ENCODE data around the gene NPIPB13. TPM values are rescaled to one million over a fixed set of nuclear protein-coding genes. Genes with fewer than 3 reads are reported as not detected.
"Not testable (repeated sequence)": the region's sequence is repeated elsewhere in the genome, so short reads cannot be mapped to it uniquely, and the experiment has no call there.

The NPIPB13 gene
- total and polyA plus RNA-seq, 2 of the 4 experiments (the other 2 are of a cell fraction), result 0.54 to 4.4 TPM

DNA sequence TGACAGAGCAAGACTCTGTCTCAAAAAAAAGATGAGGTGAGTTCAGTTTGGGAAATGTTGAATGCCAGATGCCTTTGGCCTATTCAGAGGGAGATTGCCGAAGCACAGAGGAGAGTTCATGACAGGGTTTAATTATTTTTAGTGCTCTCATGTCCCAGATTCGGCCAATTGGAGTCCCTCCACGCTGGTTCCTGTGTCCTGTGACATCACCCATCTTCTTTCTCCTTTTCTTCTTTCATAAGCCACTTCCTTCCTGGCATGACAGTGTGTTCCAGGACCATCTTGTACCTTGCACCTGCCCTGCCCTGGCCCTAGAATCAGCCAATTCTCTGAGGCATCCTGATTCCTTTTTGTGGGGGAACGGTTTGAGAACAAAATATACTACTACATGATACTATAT, 36.9 kb downstream of the NPIPB13 start:
- H2BK20ac ChIP-seq (ENCODE audit: low read depth, low read length); dilution Hi-C loops (cut with HindIII; ENCODE audit: low sequenced_read_pairs, unreplicated experiment); H3K4ac ChIP-seq (ENCODE audit: low read depth, low read length); H2AK9ac ChIP-seq (replicated peaks; ENCODE audit: low read depth, low read length, poor library complexity); BruUV-seq (replicated peaks); POLR2A ChIA-PET (ENCODE audit: unreplicated experiment); H2AK5ac ChIP-seq (ENCODE audit: low read depth, low read length); H3K79me1 ChIP-seq (ENCODE audit: low read depth in 1 of 2, low read length in 2 of 2); H3K23ac ChIP-seq (ENCODE audit: low read depth, low read length); ATAC-seq (ENCODE audit: low read depth); H3K27me3 ChIP-seq (ENCODE audit: control insufficient read depth, insufficient read depth, low read length); H3K14ac ChIP-seq (replicated peaks; ENCODE audit: low read depth, low read length); H2AFZ ChIP-seq (replicated peaks; ENCODE audit: low read length, poor library complexity); H3K56ac ChIP-seq (ENCODE audit: extremely low read depth, insufficient read depth, low read length); H2BK5ac ChIP-seq (ENCODE audit: low read depth, low read length, poor library complexity, severe bottlenecking); DNase-seq; H3K4me1 ChIP-seq (ENCODE audit: control insufficient read depth, insufficient read depth, low read length); H4K20me1 ChIP-seq (ENCODE audit: insufficient read depth, low read length); H2BK120ac ChIP-seq (ENCODE audit: low read depth, low read length); intact Hi-C loops (cut with micrococcal nuclease); H3K4me3 ChIP-seq (ENCODE audit: insufficient read depth, low read depth, low read length); in situ Hi-C loops (cut with MboI; ENCODE audit: low sequenced_read_pairs); CTCF ChIA-PET; H3K9ac ChIP-seq (ENCODE audit: low read depth, low read length); H4K8ac ChIP-seq (ENCODE audit: low read depth in 2 of 2, low read length in 2 of 2); H3K9me1 ChIP-seq (ENCODE audit: insufficient read depth, low read length); H4K5ac ChIP-seq (ENCODE audit: low read depth, low read length); H3K18ac ChIP-seq (ENCODE audit: low read depth, low read length); H3K9me3 ChIP-seq (ENCODE audit: control insufficient read depth, insufficient read depth, low read length); H4K91ac ChIP-seq (ENCODE audit: insufficient read depth, low read depth, low read length); H3K36me3 ChIP-seq (ENCODE audit: control insufficient read depth, insufficient read depth, low read length); H3K27ac ChIP-seq (ENCODE audit: insufficient read depth, low read length); H3K4me2 ChIP-seq (ENCODE audit: low read depth, low read length); H2BK15ac ChIP-seq (ENCODE audit: low read depth, low read length): not testable (repeated sequence)
- WGBS, 2 experiments (ENCODE audit: extremely low coverage in 2 of 2, insufficient read length in 1 of 2), result no CpG with 5 or more reads among the region's 4 CpGs

- DNase-seq; H2AFZ ChIP-seq (replicated peaks; ENCODE audit: low read length, poor library complexity); H3K9me1 ChIP-seq (ENCODE audit: insufficient read depth, low read length); H3K9me3 ChIP-seq (ENCODE audit: control insufficient read depth, insufficient read depth, low read length); POLR2A ChIA-PET (ENCODE audit: unreplicated experiment); H3K27ac ChIP-seq (ENCODE audit: insufficient read depth, low read length); H3K27me3 ChIP-seq (ENCODE audit: control insufficient read depth, insufficient read depth, low read length); H3K14ac ChIP-seq (replicated peaks; ENCODE audit: low read depth, low read length); H2AK9ac ChIP-seq (replicated peaks; ENCODE audit: low read depth, low read length, poor library complexity); CTCF ChIA-PET; H3K23ac ChIP-seq (ENCODE audit: low read depth, low read length); H3K4ac ChIP-seq (ENCODE audit: low read depth, low read length); H2BK15ac ChIP-seq (ENCODE audit: low read depth, low read length); H2BK5ac ChIP-seq (ENCODE audit: low read depth, low read length, poor library complexity, severe bottlenecking); dilution Hi-C loops (cut with HindIII; ENCODE audit: low sequenced_read_pairs, unreplicated experiment); ATAC-seq (ENCODE audit: low read depth); intact Hi-C loops (cut with micrococcal nuclease); H3K18ac ChIP-seq (ENCODE audit: low read depth, low read length); H4K5ac ChIP-seq (ENCODE audit: low read depth, low read length); H3K4me1 ChIP-seq (ENCODE audit: control insufficient read depth, insufficient read depth, low read length); H3K36me3 ChIP-seq (ENCODE audit: control insufficient read depth, insufficient read depth, low read length); H3K56ac ChIP-seq (ENCODE audit: extremely low read depth, insufficient read depth, low read length); H2BK120ac ChIP-seq (ENCODE audit: low read depth, low read length); H3K4me3 ChIP-seq (ENCODE audit: insufficient read depth, low read depth, low read length); H3K4me2 ChIP-seq (ENCODE audit: low read depth, low read length); in situ Hi-C loops (cut with MboI; ENCODE audit: low sequenced_read_pairs); H4K8ac ChIP-seq (ENCODE audit: low read depth in 2 of 2, low read length in 2 of 2); BruUV-seq (replicated peaks); H4K91ac ChIP-seq (ENCODE audit: insufficient read depth, low read depth, low read length); H3K79me1 ChIP-seq (ENCODE audit: low read depth in 1 of 2, low read length in 2 of 2); H2AK5ac ChIP-seq (ENCODE audit: low read depth, low read length); H2BK20ac ChIP-seq (ENCODE audit: low read depth, low read length); H3K9ac ChIP-seq (ENCODE audit: low read depth, low read length); H4K20me1 ChIP-seq (ENCODE audit: insufficient read depth, low read length): not testable (repeated sequence)
- WGBS, 2 experiments (ENCODE audit: extremely low coverage in 2 of 2, insufficient read length in 1 of 2), result no CpG with 5 or more reads among the region's 6 CpGs
Measured at GRCh38 chr16:30209032-30209431, 39.2 kb downstream of the NPIPB13 start.
